ENCODE results near the gene TRIM46.
"Not testable (repeated sequence)": the region's sequence is repeated elsewhere in the genome, so short reads cannot be mapped to it uniquely, and the experiment has no call there.

The TRIM46 gene

GRCh38 chr1:155205969-155206593 is 32.4 kb downstream of the TRIM46 start:
- DNase-seq (ENCODE audit: low spot score), result no peak

- DNase-seq (ENCODE audit: low spot score), result peak; percentile 98
Measured at GRCh38 chr1:155206891-155207805, 33.5 kb downstream of the TRIM46 start.

GRCh38 chr1:155207806-155208540 is 34.3 kb downstream of the TRIM46 start, which contains the start of gene THBS3:
Gene THBS3, minus strand, starts transcription at chr1:155207897. Its CDS starts 21 bp downstream, at chr1:155207876.
- DNase-seq (ENCODE audit: low spot score), result no peak

GRCh38 chr1:155208541-155209311 is 35.1 kb downstream of the TRIM46 start, which contains the start of gene MTX1:
Gene MTX1, plus strand, starts transcription at chr1:155208695. Its CDS starts 110 bp downstream, at chr1:155208805.
- peak; percentile 95 for DNase-seq (ENCODE audit: low spot score)

- DNase-seq (ENCODE audit: low spot score), result no peak
Measured at GRCh38 chr1:155209312-155209721, 35.7 kb downstream of the TRIM46 start.

GRCh38 chr1:155210314-155211104 is 36.9 kb downstream of the TRIM46 start:
- no peak for DNase-seq (ENCODE audit: low spot score)

GRCh38 chr1:155211381-155212050 is 37.9 kb downstream of the TRIM46 start:
- not testable (repeated sequence) for DNase-seq (ENCODE audit: low spot score)

GRCh38 chr1:155212051-155212440 is 38.4 kb downstream of the TRIM46 start:
- DNase-seq (ENCODE audit: low spot score), result not testable (repeated sequence)

- not testable (repeated sequence) for DNase-seq (ENCODE audit: low spot score)
Measured at GRCh38 chr1:155214702-155215101, 41.1 kb downstream of the TRIM46 start.

GRCh38 chr1:155218854-155219591 is 45.4 kb downstream of the TRIM46 start:
- DNase-seq (ENCODE audit: low spot score), result no peak

GRCh38 chr1:155219592-155220031 is 46.0 kb downstream of the TRIM46 start:
- DNase-seq (ENCODE audit: low spot score), result no peak

GRCh38 chr1:155220211-155220965 is 46.7 kb downstream of the TRIM46 start:
- not testable (repeated sequence) for DNase-seq (ENCODE audit: low spot score)

- peak; percentile 58 for DNase-seq (ENCODE audit: low spot score)
Measured at GRCh38 chr1:155223047-155223446, 49.4 kb downstream of the TRIM46 start.

- DNase-seq (ENCODE audit: low spot score), result not testable (repeated sequence)
Measured at GRCh38 chr1:155225404-155225759, 51.7 kb downstream of the TRIM46 start.

GRCh38 chr1:155226188-155226909 is 52.7 kb downstream of the TRIM46 start:
- peak; percentile 95 for DNase-seq (ENCODE audit: low spot score)

GRCh38 chr1:155226910-155227260 is 53.2 kb downstream of the TRIM46 start:
- DNase-seq (ENCODE audit: low spot score), result no peak

GRCh38 chr1:155227261-155228095 is 53.8 kb downstream of the TRIM46 start:
- peak; percentile 100 for DNase-seq (ENCODE audit: low spot score)

All from NAMALWA (cell line).